ENCODE results near the gene DCAF5.
A peak's percentile ranks its signal among the peaks of the same experiment; 100 is the strongest.

Gene DCAF5

DNA sequence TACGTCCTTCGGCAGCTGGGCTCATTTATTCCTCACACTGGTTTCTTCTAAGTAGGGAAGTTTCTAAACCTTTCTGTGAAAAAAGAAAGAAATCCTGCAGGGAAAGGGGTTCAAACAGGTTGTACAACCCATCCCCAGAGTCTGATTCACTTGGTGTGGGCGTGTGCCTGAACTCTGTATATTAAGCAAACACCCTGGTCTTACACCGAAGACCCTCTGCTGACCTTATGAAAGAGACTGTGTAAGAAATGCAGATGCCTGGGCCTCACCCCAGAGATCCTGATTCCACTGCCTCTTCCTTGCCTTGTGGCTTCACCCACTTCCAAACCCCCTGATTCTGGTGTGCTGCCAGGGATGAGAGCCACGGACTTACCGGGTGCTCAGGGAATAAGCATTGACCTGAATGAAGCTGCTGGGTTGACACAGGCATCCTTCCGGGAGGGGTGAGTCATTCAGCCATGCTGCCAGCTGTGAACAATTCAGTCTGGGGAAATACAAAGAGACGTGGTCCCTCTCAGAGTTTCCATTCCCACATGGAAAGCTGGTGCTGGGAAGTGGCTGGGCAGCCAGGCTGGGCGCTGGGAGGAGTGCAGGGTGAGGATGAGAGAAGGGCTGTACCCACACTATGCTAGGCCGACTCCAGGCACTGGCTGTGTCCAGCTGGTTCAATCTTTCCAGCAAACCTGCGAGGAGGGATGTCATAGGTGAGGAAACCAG is 147.3 kb downstream of the DCAF5 start:
- peak; percentile 55 for DNase-seq (ENCODE audit: low read depth, low spot score)

DNA sequence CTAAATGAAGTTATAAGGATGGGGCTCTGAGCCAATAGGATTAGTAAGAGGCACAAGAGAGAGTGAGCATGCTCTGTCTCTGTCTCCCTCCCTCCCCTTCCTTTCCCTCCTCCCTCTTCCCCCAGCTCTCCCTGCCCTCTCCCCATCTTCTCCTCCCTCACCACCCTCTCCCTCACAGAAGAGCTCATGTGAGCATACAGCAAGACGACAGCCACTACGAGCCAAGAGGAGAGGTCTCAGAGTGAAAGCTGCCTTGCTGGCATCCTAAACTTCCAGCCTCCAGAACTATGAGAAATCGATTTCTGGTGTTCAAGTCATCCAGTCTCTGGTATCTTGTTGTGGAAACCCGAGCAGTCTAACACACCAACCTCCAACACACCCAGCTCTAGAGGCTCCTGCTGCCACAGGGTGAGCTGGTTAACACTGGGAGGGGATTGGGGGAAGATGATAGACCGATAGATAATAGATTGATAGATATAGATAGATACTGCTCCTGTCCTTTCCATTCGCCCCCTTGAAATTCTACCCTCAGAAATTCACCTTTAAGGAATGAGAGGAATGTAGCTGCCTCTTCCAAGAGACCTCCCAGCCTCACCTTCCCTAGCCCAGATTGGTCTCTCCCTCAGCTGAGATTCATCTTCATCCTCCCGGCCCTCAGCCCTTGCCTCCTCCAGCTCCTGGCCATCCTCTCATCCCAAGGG is 148.0 kb downstream of the DCAF5 start:
- no peak for DNase-seq (ENCODE audit: low read depth, low spot score)

DNA sequence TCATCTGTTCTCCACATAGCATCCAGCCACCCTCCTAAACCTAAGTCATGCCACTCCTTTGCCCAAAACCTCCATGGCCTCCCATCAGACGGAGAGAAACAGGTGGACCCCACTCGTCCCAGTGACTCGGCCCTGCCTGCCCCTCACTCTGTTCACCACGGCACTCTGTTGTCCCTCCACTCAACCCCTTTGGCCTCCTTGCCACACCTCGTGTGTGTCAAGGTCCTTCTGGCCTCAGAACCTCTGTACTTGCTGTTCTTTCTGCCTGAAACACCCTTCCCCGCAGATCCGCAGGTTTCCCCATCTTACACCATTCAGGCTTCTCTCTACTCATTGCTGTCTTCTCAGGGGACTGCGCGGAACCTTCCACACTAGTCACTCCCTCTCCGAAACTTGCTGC is 149.3 kb downstream of the DCAF5 start:
- no peak for DNase-seq (ENCODE audit: low read depth, low spot score)

DNA sequence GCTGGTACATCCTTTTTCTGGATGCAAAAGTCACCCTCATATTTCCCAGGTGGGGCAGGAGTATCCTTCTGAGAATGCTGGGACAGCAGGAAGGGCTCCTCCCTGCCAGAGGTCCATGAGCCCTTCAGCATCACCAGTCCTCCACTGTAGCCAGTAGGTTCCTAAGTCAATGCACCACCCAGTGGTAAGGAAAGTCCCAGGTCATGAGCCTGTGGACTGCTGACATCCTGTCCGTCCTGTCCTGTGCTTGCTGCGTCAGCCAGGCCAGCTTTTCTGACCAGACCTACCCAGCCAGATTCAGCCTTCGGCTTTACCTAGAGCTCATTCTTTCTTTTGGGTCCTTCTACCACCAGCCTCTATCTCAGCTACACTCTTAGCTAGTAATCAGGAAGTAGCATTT is 150.8 kb downstream of the DCAF5 start:
- DNase-seq (ENCODE audit: low read depth, low spot score) = no peak

DNA sequence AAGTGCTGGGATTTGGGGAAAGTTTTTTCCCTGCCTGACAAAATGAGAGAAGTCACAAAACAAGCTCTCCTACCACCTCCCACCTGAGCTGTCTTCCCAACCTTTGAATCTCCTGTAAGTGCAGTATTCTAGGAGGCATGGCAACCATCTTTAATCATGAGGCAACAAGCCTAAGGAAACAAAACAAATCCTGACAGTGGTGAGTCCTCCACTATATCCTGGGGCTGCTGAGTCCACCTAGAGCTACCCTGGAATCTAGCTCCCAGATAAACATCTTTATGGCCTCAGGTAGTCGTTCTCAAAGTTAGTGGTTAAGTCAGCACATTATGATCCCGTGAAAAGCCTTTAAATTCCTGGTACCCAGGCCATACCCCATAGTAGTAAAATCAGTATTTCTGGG is 151.5 kb downstream of the DCAF5 start:
- no peak for DNase-seq (ENCODE audit: low read depth, low spot score)

Data from brain pericyte (primary cell).